Natural killer cell (primary cell): ENCODE data around the gene TFIP11. TPM values are rescaled to one million over a fixed set of nuclear protein-coding genes. Genes with fewer than 3 reads are reported as not detected.

Experiments used
- ATAC-seq, 3 donors: fragments of 150-1000 bp in 2 of 3; fragments of 200-7000 bp in 1 of 3; cut with Tn5 transposase; 1 replicate in 1 of 3; 2 replicates in 2 of 3; pipeline ENCODE4 v1.10.0; 2021; ENCODE audit warnings: mild to moderate bottlenecking in 2 of 3, moderate library complexity in 2 of 3
- DNase-seq, 2 donors: peaks; one replicate each; pipeline versions ENCODE4 v3.0.0 to v3.0.0-alpha.2; 2013 to 2021; ENCODE audit warnings: mixed read lengths in 1 of 2
- H3K27ac ChIP-seq: one replicate; pipeline ENCODE4 v1.5.1; 2013; ENCODE audit warnings: mild to moderate bottlenecking, low read length
- H3K27me3 ChIP-seq: one replicate; pipeline ENCODE4 v1.6.1; 2013; ENCODE audit warnings: low read length; ENCODE audit not compliant: control insufficient read depth, insufficient read depth
- H3K36me3 ChIP-seq: one replicate; pipeline ENCODE4 v1.6.1; 2013; ENCODE audit warnings: low read length; ENCODE audit not compliant: control insufficient read depth, insufficient read depth
- H3K4me1 ChIP-seq: one replicate; pipeline ENCODE4 v1.6.1; 2013; ENCODE audit warnings: low read length; ENCODE audit not compliant: control insufficient read depth, insufficient read depth
- H3K4me3 ChIP-seq: one replicate; pipeline ENCODE4 v1.5.1; 2013; ENCODE audit warnings: low read length
- H3K9me3 ChIP-seq: one replicate; pipeline ENCODE4 v1.6.1; 2013; ENCODE audit warnings: low read length; ENCODE audit not compliant: control insufficient read depth, insufficient read depth
- H3K27ac Mint-ChIP-seq, 2 donors: one replicate each; pipeline ENCODE4 v1.8.0; 2022; ENCODE audit warnings: mild to moderate bottlenecking in 2 of 2, mixed read lengths in 2 of 2, moderate library complexity in 1 of 2
- H3K27me3 Mint-ChIP-seq, 2 donors: one replicate each; pipeline ENCODE4 v1.8.0; 2022; ENCODE audit warnings: low read depth in 2 of 2, mixed read lengths in 2 of 2
- H3K36me3 Mint-ChIP-seq: one replicate; pipeline ENCODE4 v1.8.0; 2022; ENCODE audit warnings: mixed read lengths
- H3K4me1 Mint-ChIP-seq, 2 donors: one replicate each; pipeline ENCODE4 v1.8.0; 2022; ENCODE audit warnings: mixed read lengths in 2 of 2
- H3K4me3 Mint-ChIP-seq: one replicate; pipeline ENCODE4 v1.8.0; 2022; ENCODE audit warnings: mild to moderate bottlenecking, moderate library complexity, mixed read lengths
- H3K9me3 Mint-ChIP-seq, 2 donors: one replicate each; pipeline ENCODE4 v1.8.0; 2022; ENCODE audit warnings: mixed read lengths in 2 of 2
- WGBS: methylation state at CpG from one replicate; pipeline ENCODE4 v1.1.7; 2013; ENCODE audit warnings: missing lambda C conversion rate; ENCODE audit not compliant: insufficient coverage; 5-methylcytosine and 5-hydroxymethylcytosine counted together
- intact Hi-C: fragments of 100-400 bp; cut with micrococcal nuclease; formaldehyde crosslinking; loops from one replicate; pipeline ENCODE4 v1.14.2; 2022
- total RNA-seq, 4 donors: library from RNA; stranded (reverse); fragments of 120-200 nt in 1 of 4; gene quantifications; one replicate each; pipeline versions ENCODE4 v1.2.3 to v1.2.4, GENCODE V29; 2013 to 2022
- TF ChIP-seq, protein P1 (sequence below): fragments of 200-600 bp; IDR thresholded peaks from one replicate; pipeline ENCODE4 v1.8.0; 2022; ENCODE audit warnings: antibody characterized with exemption

The TFIP11 gene
- total RNA-seq, 3 donors from 2014 or later (not counting 1 experiment from before 2014, with no cell fraction given): 108 to 131 (median 124) TPM

DNA sequence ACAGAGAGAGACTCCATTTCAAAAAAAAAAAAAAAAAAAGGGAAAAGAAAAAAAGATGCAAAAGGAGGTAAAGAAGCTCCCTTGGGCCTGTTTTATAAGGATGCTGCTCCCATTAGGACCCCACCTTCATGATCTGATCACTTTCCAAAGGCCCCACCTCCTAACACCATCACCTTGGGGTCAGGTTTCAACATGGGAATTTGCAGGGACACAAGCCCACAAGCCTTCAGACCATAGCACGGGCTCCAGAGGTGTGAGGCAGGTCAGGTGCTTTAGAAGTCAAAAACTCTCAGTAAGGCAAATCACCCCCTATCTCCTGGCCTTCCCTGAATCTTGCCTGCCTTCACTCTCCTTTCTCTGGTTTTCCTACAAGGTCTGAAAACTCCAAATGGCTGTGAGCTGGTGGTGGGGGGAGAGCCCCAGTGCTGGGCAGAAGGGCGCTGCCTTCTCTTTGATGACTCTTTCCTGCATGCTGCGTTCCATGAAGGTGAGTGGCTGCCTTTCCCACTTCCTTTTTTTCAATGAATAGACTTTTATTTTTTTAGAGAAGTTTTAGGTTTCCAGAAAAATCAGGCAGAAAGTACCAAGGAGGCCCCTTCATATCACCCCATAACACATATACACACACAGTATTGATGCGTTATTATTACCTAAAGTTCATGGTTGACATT, 70.1 kb downstream of the TFIP11 start:
- Histone ChIP-seq H3K9me3 (no peaks in the 10 kb centered on the region), H3K4me1 (no peaks in the 10 kb centered on the region), H3K36me3 (peaks cover 2% of the 10 kb centered on the region), H3K4me3 (no peak overlapping the region), H3K27me3 (no peaks in the 10 kb centered on the region), H3K27ac (no peak overlapping the region)
- Mint-ChIP-seq H3K4me3 (no peak overlapping the region), H3K9me3 (no peaks in the 10 kb centered on the region), H3K36me3 (no peaks in the 10 kb centered on the region), H3K27me3 (no peaks in the 10 kb centered on the region), H3K4me1 (no peaks in the 10 kb centered on the region), H3K27ac (no peak overlapping the region)
- WGBS: 84% methylated on average over 3 of the region's 4 CpGs
- intact Hi-C loops: no loop called here
- TF ChIP-seq, protein P1, sequence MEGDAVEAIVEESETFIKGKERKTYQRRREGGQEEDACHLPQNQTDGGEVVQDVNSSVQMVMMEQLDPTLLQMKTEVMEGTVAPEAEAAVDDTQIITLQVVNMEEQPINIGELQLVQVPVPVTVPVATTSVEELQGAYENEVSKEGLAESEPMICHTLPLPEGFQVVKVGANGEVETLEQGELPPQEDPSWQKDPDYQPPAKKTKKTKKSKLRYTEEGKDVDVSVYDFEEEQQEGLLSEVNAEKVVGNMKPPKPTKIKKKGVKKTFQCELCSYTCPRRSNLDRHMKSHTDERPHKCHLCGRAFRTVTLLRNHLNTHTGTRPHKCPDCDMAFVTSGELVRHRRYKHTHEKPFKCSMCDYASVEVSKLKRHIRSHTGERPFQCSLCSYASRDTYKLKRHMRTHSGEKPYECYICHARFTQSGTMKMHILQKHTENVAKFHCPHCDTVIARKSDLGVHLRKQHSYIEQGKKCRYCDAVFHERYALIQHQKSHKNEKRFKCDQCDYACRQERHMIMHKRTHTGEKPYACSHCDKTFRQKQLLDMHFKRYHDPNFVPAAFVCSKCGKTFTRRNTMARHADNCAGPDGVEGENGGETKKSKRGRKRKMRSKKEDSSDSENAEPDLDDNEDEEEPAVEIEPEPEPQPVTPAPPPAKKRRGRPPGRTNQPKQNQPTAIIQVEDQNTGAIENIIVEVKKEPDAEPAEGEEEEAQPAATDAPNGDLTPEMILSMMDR: no peak
- DNase-seq (no peak), ATAC-seq (no peak)

Other genes with a start within 250 kb of the TFIP11 start
- gene ASPHD2, start 83.2 kb downstream of the TFIP11 start, total RNA-seq: 1 to 10 TPM; 1.6 to 3.0 (median 1.9) TPM
- gene HPS4, start 28.7 kb downstream of the TFIP11 start, total RNA-seq: 10 to 100 TPM; 44.8 to 53.6 (median 50.7) TPM
- gene SRRD, start 28.6 kb downstream of the TFIP11 start, total RNA-seq: 10 to 100 TPM; 18.8 to 21.5 (median 21.4) TPM
- gene TPST2, start 77.7 kb upstream of the TFIP11 start, total RNA-seq: 100 to 1,000 TPM; 145 to 206 (median 155) TPM
- not detected for gene CRYBB1, start 105.6 kb upstream of the TFIP11 start, total RNA-seq
- under 1 TPM in 1 of 3 donors, not detected in 2; 0.59 TPM for gene CRYBA4, start 109.5 kb upstream of the TFIP11 start, total RNA-seq
- gene MIAT, start 145.1 kb upstream of the TFIP11 start, total RNA-seq: 100 to 1,000 TPM in 1 of 3 donors, 10 to 100 TPM in 2; 75.3 to 105 (median 76.3) TPM